Astrocyte of the cerebellum (primary cell): ENCODE data around the gene TMED6.

ENCODE experiments used
- DNase-seq: peaks from one replicate; pipeline ENCODE4 v3.0.0-alpha.2; 2011; ENCODE audit warnings: low read depth
- H3K4me3 ChIP-seq: 2 replicates; pipeline ENCODE4 v1.5.1; 2011; ENCODE audit warnings: mild to moderate bottlenecking, low read depth, low read length, moderate library complexity
- in situ Hi-C: cut with HindIII; loops from 2 replicates; pipeline ENCODE4 v1.10.0; 2017; ENCODE audit warnings: low sequenced_read_pairs
- TF ChIP-seq, protein P1 (sequence below): IDR thresholded peaks from 2 replicates; pipeline ENCODE4 v1.5.1; 2012; ENCODE audit warnings: low read length, low read depth, moderate library complexity, mild to moderate bottlenecking; ENCODE audit errors: missing control alignments

Gene TMED6

DNA sequence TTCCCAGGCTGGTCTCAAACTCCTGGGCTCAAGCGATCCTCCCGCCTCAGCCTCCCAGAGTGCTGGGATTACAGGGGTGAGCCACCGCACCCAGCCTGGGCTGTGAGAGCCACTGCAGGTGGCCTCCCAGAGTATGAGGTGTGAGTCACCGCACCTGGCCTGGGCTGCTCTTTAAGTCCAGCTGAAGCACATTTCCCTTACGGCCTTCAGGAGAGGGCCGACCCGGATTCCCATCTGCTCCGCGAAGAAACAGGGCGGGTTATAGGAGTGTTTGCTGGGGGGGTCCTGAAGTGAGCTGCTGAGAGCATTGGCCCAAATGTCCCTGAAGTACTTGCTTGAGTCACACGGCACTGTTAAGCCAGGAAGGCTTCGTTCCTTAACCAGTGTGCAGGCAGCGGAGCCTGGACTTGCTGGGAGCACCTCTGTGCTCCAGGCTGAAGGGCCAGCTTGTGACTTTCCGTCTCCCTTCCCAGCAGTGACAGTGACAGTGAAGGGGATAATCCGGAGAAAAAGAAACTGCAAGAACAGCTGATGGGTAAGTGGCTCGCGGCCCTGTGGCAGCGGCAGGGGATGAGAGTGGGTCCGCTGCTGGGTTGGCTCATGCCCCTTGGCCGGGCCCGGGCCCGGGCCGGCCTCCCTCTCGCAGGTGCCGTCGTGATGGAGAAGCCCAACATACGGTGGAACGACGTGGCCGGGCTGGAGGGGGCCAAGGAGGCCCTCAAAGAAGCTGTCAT is 33.2 kb downstream of the TMED6 start:
- in situ Hi-C loops: no loop called here
- TF ChIP-seq, protein P1, sequence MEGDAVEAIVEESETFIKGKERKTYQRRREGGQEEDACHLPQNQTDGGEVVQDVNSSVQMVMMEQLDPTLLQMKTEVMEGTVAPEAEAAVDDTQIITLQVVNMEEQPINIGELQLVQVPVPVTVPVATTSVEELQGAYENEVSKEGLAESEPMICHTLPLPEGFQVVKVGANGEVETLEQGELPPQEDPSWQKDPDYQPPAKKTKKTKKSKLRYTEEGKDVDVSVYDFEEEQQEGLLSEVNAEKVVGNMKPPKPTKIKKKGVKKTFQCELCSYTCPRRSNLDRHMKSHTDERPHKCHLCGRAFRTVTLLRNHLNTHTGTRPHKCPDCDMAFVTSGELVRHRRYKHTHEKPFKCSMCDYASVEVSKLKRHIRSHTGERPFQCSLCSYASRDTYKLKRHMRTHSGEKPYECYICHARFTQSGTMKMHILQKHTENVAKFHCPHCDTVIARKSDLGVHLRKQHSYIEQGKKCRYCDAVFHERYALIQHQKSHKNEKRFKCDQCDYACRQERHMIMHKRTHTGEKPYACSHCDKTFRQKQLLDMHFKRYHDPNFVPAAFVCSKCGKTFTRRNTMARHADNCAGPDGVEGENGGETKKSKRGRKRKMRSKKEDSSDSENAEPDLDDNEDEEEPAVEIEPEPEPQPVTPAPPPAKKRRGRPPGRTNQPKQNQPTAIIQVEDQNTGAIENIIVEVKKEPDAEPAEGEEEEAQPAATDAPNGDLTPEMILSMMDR: no peak
- no peak for DNase-seq
- no peak overlapping the region for H3K4me3 ChIP-seq

- in situ Hi-C loops: no loop called here
- DNase-seq: no peak
- no peak overlapping the region for H3K4me3 ChIP-seq
- TF ChIP-seq, protein P1: no peak
Observed at GRCh38 chr16:69316595-69317034, 35.0 kb downstream of the TMED6 start.

- no peak for DNase-seq
- in situ Hi-C loops: no loop called here
- TF ChIP-seq, protein P1: no peak
- H3K4me3 ChIP-seq: no peak overlapping the region
Observed at GRCh38 chr16:69315486-69316311, 35.9 kb downstream of the TMED6 start.

DNA sequence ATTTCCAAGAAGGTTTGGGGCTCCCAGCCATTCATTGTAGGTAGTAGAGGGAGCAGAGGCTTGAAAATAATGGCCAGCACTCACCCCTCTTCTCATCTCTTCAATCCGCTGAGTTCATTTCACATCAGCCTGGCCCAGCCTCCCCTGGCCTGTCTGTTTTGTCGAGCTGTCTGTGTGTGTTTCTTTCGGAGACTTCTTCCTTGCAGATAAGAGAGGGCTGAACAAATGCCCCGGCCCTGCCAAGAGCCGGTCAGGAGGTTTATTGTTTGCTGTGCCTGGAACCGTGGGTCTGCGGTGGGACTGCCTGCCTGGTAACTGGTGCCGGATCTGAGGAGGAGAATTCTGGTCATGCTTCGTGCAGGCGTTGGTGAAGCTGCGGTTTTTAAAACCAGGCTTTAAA is 37.1 kb downstream of the TMED6 start:
- no peak for DNase-seq
- in situ Hi-C loops: no loop called here
- TF ChIP-seq, protein P1: no peak
- H3K4me3 ChIP-seq: no peak overlapping the region

GRCh38 chr16:69313469-69313868 is 38.1 kb downstream of the TMED6 start:
- DNase-seq: no peak
- TF ChIP-seq, protein P1: no peak
- in situ Hi-C loops: no loop called here
- no peak overlapping the region for H3K4me3 ChIP-seq

- peak overlapping the region; percentile 79 for H3K4me3 ChIP-seq
- no peak for DNase-seq
- TF ChIP-seq, protein P1: no peak
- in situ Hi-C loops: no loop called here
Observed at GRCh38 chr16:69311533-69312387, 39.8 kb downstream of the TMED6 start.
